ENCODE measurements around the gene GAL3ST2. TPM values are rescaled to one million over a fixed set of nuclear protein-coding genes. Genes with fewer than 3 reads are reported as not detected.

GAL3ST2 gene
- polyA plus RNA-seq, 1 donor from 2014 or later, result not detected

GRCh38 chr2:241760301-241760771, 16.3 kb upstream of the GAL3ST2 start:
- Histone ChIP-seq H3K79me2 (replicated peaks; ENCODE audit: insufficient read depth, low read length) (no peaks in the 10 kb centered on the region), H3K36me3 (ENCODE audit: insufficient read depth, low read length) (peaks cover 7% of the 10 kb centered on the region), H3K27me3 (ENCODE audit: insufficient read depth, low read depth, low read length) (no peaks in the 10 kb centered on the region), H3K9me2 (ENCODE audit: insufficient read depth, low read length) (no peaks in the 10 kb centered on the region), H3K4me2 (ENCODE audit: low read length) (no peak overlapping the region), H4K20me1 (ENCODE audit: insufficient read depth) (no peaks in the 10 kb centered on the region), H3K9ac (ENCODE audit: low read length) (no peak overlapping the region), H3K9me3 (ENCODE audit: low read length) (peaks cover 5% of the 10 kb centered on the region), H3K27ac (ENCODE audit: low read length) (no peak overlapping the region), H2AFZ (ENCODE audit: low read depth, low read length) (no peak overlapping the region), H3F3A (ENCODE audit: insufficient read depth, low read length, poor library complexity, severe bottlenecking) (no peaks in the 10 kb centered on the region), H3K4me3 (ENCODE audit: low read length) (no peak overlapping the region)
- TF ChIP-seq SMC3 (conservative IDR thresholded peaks at IDR 0.05; ENCODE audit: poor library complexity) (no peak), MXI1 (conservative IDR thresholded peaks at IDR 0.05; ENCODE audit: poor library complexity, severe bottlenecking) (no peak), EZH2 (IDR thresholded peaks at IDR 0.05; ENCODE audit: borderline replicate concordance, insufficient read depth, low read length, poor library complexity, severe bottlenecking) (no peak), RAD21 (conservative IDR thresholded peaks at IDR 0.05) (no peak)

- Histone ChIP-seq H3K9ac (ENCODE audit: low read length) (no peak overlapping the region), H3F3A (ENCODE audit: insufficient read depth, low read length, poor library complexity, severe bottlenecking) (no peaks in the 10 kb centered on the region), H3K27ac (ENCODE audit: low read length) (no peak overlapping the region), H3K9me3 (ENCODE audit: low read length) (peaks cover 5% of the 10 kb centered on the region), H3K4me3 (ENCODE audit: low read length) (no peak overlapping the region), H3K9me2 (ENCODE audit: insufficient read depth, low read length) (no peaks in the 10 kb centered on the region), H3K4me2 (ENCODE audit: low read length) (no peak overlapping the region), H3K36me3 (ENCODE audit: insufficient read depth, low read length) (peaks cover 7% of the 10 kb centered on the region), H4K20me1 (ENCODE audit: insufficient read depth) (no peaks in the 10 kb centered on the region), H3K27me3 (ENCODE audit: insufficient read depth, low read depth, low read length) (no peaks in the 10 kb centered on the region), H2AFZ (ENCODE audit: low read depth, low read length) (no peak overlapping the region), H3K79me2 (replicated peaks; ENCODE audit: insufficient read depth, low read length) (no peaks in the 10 kb centered on the region)
- TF ChIP-seq CTCF (IDR thresholded peaks at IDR 0.05; ENCODE audit: poor library complexity, severe bottlenecking) (no peak), TAF1 (IDR thresholded peaks at IDR 0.05; ENCODE audit: low read depth) (no peak), SMC3 (conservative IDR thresholded peaks at IDR 0.05; ENCODE audit: poor library complexity) (no peak), EP300 (conservative IDR thresholded peaks at IDR 0.05; ENCODE audit: poor library complexity, severe bottlenecking) (no peak), POLR2AphosphoS5 (IDR thresholded peaks at IDR 0.05) (no peak), EZH2 (IDR thresholded peaks at IDR 0.05; ENCODE audit: borderline replicate concordance, insufficient read depth, low read length, poor library complexity, severe bottlenecking) (no peak), MXI1 (conservative IDR thresholded peaks at IDR 0.05; ENCODE audit: poor library complexity, severe bottlenecking) (no peak), RAD21 (conservative IDR thresholded peaks at IDR 0.05) (no peak), REST (IDR thresholded peaks at IDR 0.05; ENCODE audit: borderline replicate concordance) (no peak)
These were observed 14.2 kb upstream of the GAL3ST2 start for GRCh38 chr2:241762321-241762932.

Data from neural cell (in vitro differentiated cells).